Measurements from ENCODE around the gene DOCK1.

- TF ChIP-seq POLR2A (IDR thresholded peaks at IDR 0.05) (no peak), CTCF (IDR thresholded peaks at IDR 0.05) (no peak), POLR2AphosphoS5 (IDR thresholded peaks at IDR 0.05) (no peak), EP300 (IDR thresholded peaks at IDR 0.05) (no peak)
Measured at GRCh38 chr10:127142136-127142535, 236.9 kb downstream of the DOCK1 start.
